Thyroid gland (tissue), 4 donors: ENCODE results near the gene ITGA11. TPM values are rescaled to one million over a fixed set of nuclear protein-coding genes. Genes with fewer than 3 reads are reported as not detected.
A peak's percentile ranks its signal among the peaks of the same experiment; 100 is the strongest.

Experiments
- DNase-seq, 2 donors: peaks; one replicate each; pipeline ENCODE4 v3.0.0-alpha.2; 2019
- H3K27ac ChIP-seq, 3 donors: fragments of 200-600 bp; sonication (generic); 1 replicate in 2 of 3; 2 replicates in 1 of 3; pipeline ENCODE4 v1.5.1; 2016 to 2019; ENCODE audit warnings: mild to moderate bottlenecking in 1 of 3, moderate library complexity in 1 of 3
- H3K27me3 ChIP-seq: fragments of 200-600 bp; sonication (generic); one replicate; pipeline ENCODE4 v1.5.1; 2019
- H3K36me3 ChIP-seq, 2 donors: fragments of 200-600 bp; sonication (generic); one replicate each; pipeline ENCODE4 v1.5.1; 2016 to 2019
- H3K4me1 ChIP-seq, 2 donors: fragments of 200-600 bp; sonication (generic); one replicate each; pipeline ENCODE4 v1.5.1; 2017 to 2019
- H3K4me3 ChIP-seq, 3 donors: fragments of 200-600 bp; sonication (generic); replicated peaks in 1 of 3; 1 replicate in 2 of 3; 2 replicates in 1 of 3; pipeline ENCODE4 v1.5.1; 2016; ENCODE audit warnings: mild to moderate bottlenecking in 1 of 3
- H3K9me3 ChIP-seq: fragments of 200-600 bp; sonication (generic); one replicate; pipeline ENCODE4 v1.5.1; 2017
- CTCF ChIP-seq, 6 experiments: fragments of 200-600 bp in 3 of 6; fragments of 450-650 bp in 3 of 6; sonication (generic) in 3 of 6; IDR thresholded peaks; one replicate each; pipeline ENCODE4 v1.5.1; 2016 to 2019; ENCODE audit warnings: antibody characterized with exemption in 6 of 6, mild to moderate bottlenecking in 2 of 6, inconsistent platforms in 1 of 6, moderate library complexity in 1 of 6
- POLR2A ChIP-seq, 2 donors: fragments of 450-650 bp; IDR thresholded peaks; one replicate each; pipeline ENCODE4 v1.6.1; 2017; ENCODE audit warnings: antibody characterized with exemption in 2 of 2, mild to moderate bottlenecking in 2 of 2, moderate library complexity in 1 of 2
- WGBS, 2 donors: methylation state at CpG; one replicate each; pipeline ENCODE4 v1.1.5; 2017; 5-methylcytosine and 5-hydroxymethylcytosine counted together
- intact Hi-C: fragments of 100-400 bp; cut with DNase I; formaldehyde crosslinking; loops from one replicate; pipeline ENCODE4 v1.15.1; 2023
- total RNA-seq, 4 donors: library from RNA; depleted of rRNA; stranded (reverse); fragments of >200 nt; gene quantifications; one replicate each; pipeline ENCODE4 v1.2.3, GENCODE V29; 2016

ITGA11 gene
- total RNA-seq, 4 donors from 2014 or later: 3.0 to 6.1 (median 4.3) TPM

GRCh38 chr15:68281008-68281407 is 151.0 kb downstream of the ITGA11 start:
- TF ChIP-seq POLR2A (IDR thresholded peaks at IDR 0.05): no peak
- no peak for TF ChIP-seq CTCF (IDR thresholded peaks at IDR 0.05)
- Histone ChIP-seq H3K4me3 (no peak overlapping the region), H3K27ac (peak overlapping the region in 1 of 3 donors; percentile 34), H3K27me3 (no peaks in the 10 kb centered on the region), H3K9me3 (no peaks in the 10 kb centered on the region), H3K4me1 (peaks cover 38 to 41% of the 10 kb centered on the region in 2 donors), H3K36me3 (no peaks in the 10 kb centered on the region)
- DNase-seq: no peak
- WGBS, 2 donors: 48 to 55% methylated on average over 1 of the region's 1 CpG
- intact Hi-C loops: no loop called here

GRCh38 chr15:68279779-68280753 is 151.9 kb downstream of the ITGA11 start:
- peak overlapping the region in 1 of 3 donors; percentile 99 for H3K27ac ChIP-seq
- no peaks in the 10 kb centered on the region for H3K27me3 ChIP-seq
- H3K9me3 ChIP-seq: no peaks in the 10 kb centered on the region
- H3K4me3 ChIP-seq: peak overlapping the region in 1 of 3 donors; percentile 92
- no peak for TF ChIP-seq POLR2A (IDR thresholded peaks at IDR 0.05)
- TF ChIP-seq CTCF (IDR thresholded peaks at IDR 0.05): no peak
- WGBS, 2 donors: 45 to 46% methylated on average over 11 of the region's 11 CpGs
- intact Hi-C loops: no loop called here
- peaks cover 37 to 41% of the 10 kb centered on the region in 2 donors for H3K4me1 ChIP-seq
- DNase-seq: no peak
- no peaks in the 10 kb centered on the region for H3K36me3 ChIP-seq

GRCh38 chr15:68278595-68279405 is 153.2 kb downstream of the ITGA11 start:
- no peak for TF ChIP-seq POLR2A (IDR thresholded peaks at IDR 0.05)
- no peak for TF ChIP-seq CTCF (IDR thresholded peaks at IDR 0.05)
- H3K36me3 ChIP-seq: no peaks in the 10 kb centered on the region
- no peaks in the 10 kb centered on the region for H3K27me3 ChIP-seq
- peak overlapping the region; percentile 98 to 99 (median 99) for H3K27ac ChIP-seq
- intact Hi-C loops: no loop called here
- peak overlapping the region; percentile 67 to 92 (median 76) for H3K4me3 ChIP-seq
- DNase-seq: no peak
- peaks cover 37 to 41% of the 10 kb centered on the region in 2 donors for H3K4me1 ChIP-seq
- H3K9me3 ChIP-seq: no peaks in the 10 kb centered on the region
- WGBS, 2 donors: 2 to 3% methylated on average over 23 of the region's 23 CpGs

- H3K36me3 ChIP-seq: no peaks in the 10 kb centered on the region
- 0% methylated on average over 1 to 5 of the region's 22 CpGs for WGBS, 2 donors
- H3K9me3 ChIP-seq: no peaks in the 10 kb centered on the region
- peak; percentile 63 to 66 for DNase-seq
- intact Hi-C loops: no loop called here
- H3K4me1 ChIP-seq: peaks cover 37 to 41% of the 10 kb centered on the region in 2 donors
- H3K27me3 ChIP-seq: no peaks in the 10 kb centered on the region
- H3K27ac ChIP-seq: peak overlapping the region; percentile 98 to 99 (median 99)
- TF ChIP-seq CTCF (IDR thresholded peaks at IDR 0.05): peak in 1 of 6 experiments; percentile 47
- TF ChIP-seq POLR2A (IDR thresholded peaks at IDR 0.05): no peak
- H3K4me3 ChIP-seq: peak overlapping the region; percentile 67 to 92 (median 76)
Observed at GRCh38 chr15:68278345-68278594, 153.7 kb downstream of the ITGA11 start.
